HepG2 (cell line): Measurements from ENCODE around the gene C21orf58. TPM values are rescaled to one million over a fixed set of nuclear protein-coding genes. Genes with fewer than 3 reads are reported as not detected.

Source experiments
- DR1 ChIP-seq: sonication (generic); formaldehyde crosslinking; IDR thresholded peaks from 2 replicates; pipeline ENCODE4 v1.8.0; 2021; ENCODE audit warnings: mild to moderate bottlenecking, missing genetic modification reagents, inconsistent platforms
- ELF3 ChIP-seq: IDR thresholded peaks from 2 replicates; pipeline ENCODE4 v1.6.1; 2016; ENCODE audit warnings: missing genetic modification reagents, missing compliant biosample characterization
- GATA4 ChIP-seq: sonication (generic); IDR thresholded peaks from 2 replicates; pipeline ENCODE4 v1.6.1; 2016; ENCODE audit warnings: antibody characterized with exemption, low read depth, borderline replicate concordance
- HHEX ChIP-seq: IDR thresholded peaks from 2 replicates; pipeline ENCODE4 v1.6.1; 2016; ENCODE audit warnings: control low read depth
- MTF1 ChIP-seq: sonication (generic); formaldehyde crosslinking; IDR thresholded peaks from 2 replicates; pipeline ENCODE4 v1.5.0; 2020; ENCODE audit warnings: missing genetic modification reagents
- MXD4 ChIP-seq: IDR thresholded peaks from 2 replicates; pipeline ENCODE4 v1.6.1; 2016; ENCODE audit warnings: mild to moderate bottlenecking, missing biosample characterization, missing genetic modification reagents
- NFKB2 ChIP-seq: sonication (generic); formaldehyde crosslinking; IDR thresholded peaks from 2 replicates; pipeline ENCODE4 v1.4.0; 2020; ENCODE audit warnings: missing genetic modification reagents, borderline replicate concordance
- PRPF4 ChIP-seq: fragments of 200-400 bp; formaldehyde crosslinking; IDR thresholded peaks from 2 replicates; pipeline ENCODE4 v1.6.1; 2016; ENCODE audit warnings: low read length, low read depth; ENCODE audit not compliant: poor library complexity, severe bottlenecking
- ZBTB8A ChIP-seq: sonication (generic); formaldehyde crosslinking; IDR thresholded peaks from 2 replicates; pipeline ENCODE4 v1.4.0; 2020; ENCODE audit warnings: mild to moderate bottlenecking, low read depth, missing genetic modification reagents, borderline replicate concordance
- ZNF256 ChIP-seq: sonication (generic); formaldehyde crosslinking; conservative IDR thresholded peaks from 2 replicates; pipeline ENCODE4 v1.4.0; 2020; ENCODE audit warnings: missing genetic modification reagents
- ZNF441 ChIP-seq: sonication (generic); formaldehyde crosslinking; IDR thresholded peaks from 2 replicates; pipeline ENCODE4 v1.7.0; 2021; ENCODE audit warnings: missing genetic modification reagents, borderline replicate concordance
- ZNF562 ChIP-seq: sonication (generic); formaldehyde crosslinking; IDR thresholded peaks from 2 replicates; pipeline ENCODE4 v1.8.0; 2022; ENCODE audit warnings: missing genetic modification reagents, borderline replicate concordance
- ZNF746 ChIP-seq: sonication (generic); formaldehyde crosslinking; IDR thresholded peaks from 2 replicates; pipeline ENCODE4 v1.8.0; 2022; ENCODE audit warnings: mild to moderate bottlenecking, missing genetic modification reagents
- ZNF761 ChIP-seq: sonication (generic); formaldehyde crosslinking; conservative IDR thresholded peaks from 2 replicates; pipeline ENCODE4 v1.4.0; 2020; ENCODE audit warnings: mild to moderate bottlenecking, missing genetic modification reagents
- ZNF841 ChIP-seq: sonication (generic); formaldehyde crosslinking; IDR thresholded peaks from 2 replicates; pipeline ENCODE4 v1.8.1; 2023; ENCODE audit warnings: missing genetic modification reagents, borderline replicate concordance
- polyA plus RNA-seq, 8 experiments: library from polyadenylated mRNA; depleted of rRNA in 3 of 8; stranded (reverse) in 7 of 8; unstranded in 1 of 8; fragments of >200 nt; fragmentation: Illumina TruSeq in 4 of 8; extraction: Trizol in 4 of 8; gene quantifications; 2 replicates each; pipeline versions ENCODE4 v1.2.1 to v1.2.3, GENCODE V29; 2011 to 2016; ENCODE audit warnings: low read depth in 4 of 8, missing spikeins in 1 of 8, mixed read lengths in 1 of 8; ENCODE audit not compliant: insufficient read depth in 1 of 8
- total RNA-seq, 5 experiments: library from RNA; depleted of rRNA; stranded (reverse); fragments of >200 nt; fragmentation: Illumina TruSeq; extraction: Trizol; gene quantifications; 2 replicates each; pipeline ENCODE4 v1.2.3, GENCODE V29; 2016; ENCODE audit warnings: low read depth in 1 of 5
- TF ChIP-seq, protein P1 (sequence below): IDR thresholded peaks from 2 replicates; pipeline ENCODE4 v1.6.1; 2016; ENCODE audit warnings: missing genetic modification reagents, missing compliant biosample characterization
- TF ChIP-seq, protein P2 (sequence below): sonication (generic); formaldehyde crosslinking; IDR thresholded peaks from 2 replicates; pipeline ENCODE4 v1.8.1; 2023; ENCODE audit warnings: mild to moderate bottlenecking, missing genetic modification reagents
- TF ChIP-seq, protein P3 (sequence below): sonication (generic); formaldehyde crosslinking; IDR thresholded peaks from 2 replicates; pipeline ENCODE4 v1.5.1; 2020; ENCODE audit warnings: missing genetic modification reagents, mild to moderate bottlenecking, borderline replicate concordance
- TF ChIP-seq, protein P4 (sequence below): sonication (generic); formaldehyde crosslinking; IDR thresholded peaks from 2 replicates; pipeline ENCODE4 v1.4.0; 2020; ENCODE audit warnings: mild to moderate bottlenecking, missing genetic modification reagents

C21orf58 gene
- total and polyA plus RNA-seq, 2 of the 13 experiments (the other 11 are each of a cell fraction or from before 2014, with no cell fraction given), result 3.5 to 6.8 TPM

DNA sequence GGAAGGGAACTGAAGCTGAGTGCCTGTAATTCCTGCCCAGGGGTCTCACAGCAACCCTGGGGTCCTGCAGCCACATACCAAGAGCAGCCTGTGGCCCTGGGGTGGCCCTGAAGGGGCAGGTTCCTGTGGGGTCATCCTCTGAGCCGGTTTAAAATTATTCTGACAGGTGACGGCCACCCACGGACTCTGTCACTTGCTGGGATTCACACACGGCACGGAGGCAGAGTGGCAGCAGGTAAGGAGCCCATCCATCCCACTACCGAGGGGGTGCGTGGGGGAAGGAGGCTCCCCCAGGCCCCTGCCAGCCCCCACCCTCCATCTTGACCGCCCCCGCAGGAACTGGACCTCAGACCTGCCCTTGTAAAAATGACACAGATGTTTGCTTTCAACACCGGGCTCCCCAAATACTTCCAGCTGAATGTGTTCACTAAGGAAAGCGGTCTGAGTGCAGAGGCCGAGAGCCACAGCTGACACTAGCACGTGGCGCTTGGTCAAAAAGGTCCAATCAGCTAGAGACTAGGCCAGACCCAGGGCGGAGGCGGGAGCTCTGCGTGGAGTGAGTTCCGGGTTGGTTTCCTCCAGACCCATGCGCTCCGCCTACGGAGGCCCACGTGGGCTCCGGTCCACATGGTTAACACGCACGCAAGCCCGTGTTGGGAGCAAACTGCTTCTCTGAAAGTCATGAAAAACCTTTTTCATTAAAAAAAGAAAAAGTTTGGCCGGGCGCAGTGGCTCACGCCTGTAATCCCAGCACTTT lies 27.5 kb downstream of the C21orf58 start (continued):
- TF ChIP-seq ZNF256 (CRISPR knock-in tag) (no peak), ZBTB8A (no peak), MTF1 (CRISPR knock-in tag) (no peak), HHEX (CRISPR knock-in tag) (no peak), DR1 (CRISPR knock-in tag) (no peak; the same call in 1 of the 2 replicates), ZNF761 (CRISPR knock-in tag) (no peak), PRPF4 (no peak), GATA4 (no peak), ZNF746 (CRISPR knock-in tag) (no peak), ZNF441 (CRISPR knock-in tag) (peak; percentile 46; the same call in 1 of the 2 replicates), ZNF841 (CRISPR knock-in tag) (no peak), MXD4 (CRISPR knock-in tag) (peak; percentile 91), NFKB2 (CRISPR knock-in tag) (no peak), ZNF562 (CRISPR knock-in tag) (no peak), ELF3 (CRISPR knock-in tag) (peak; percentile 69)
- TF ChIP-seq, protein P1, sequence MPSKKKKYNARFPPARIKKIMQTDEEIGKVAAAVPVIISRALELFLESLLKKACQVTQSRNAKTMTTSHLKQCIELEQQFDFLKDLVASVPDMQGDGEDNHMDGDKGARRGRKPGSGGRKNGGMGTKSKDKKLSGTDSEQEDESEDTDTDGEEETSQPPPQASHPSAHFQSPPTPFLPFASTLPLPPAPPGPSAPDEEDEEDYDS (CRISPR knock-in tag), result peak; percentile 74
- TF ChIP-seq, protein P2, sequence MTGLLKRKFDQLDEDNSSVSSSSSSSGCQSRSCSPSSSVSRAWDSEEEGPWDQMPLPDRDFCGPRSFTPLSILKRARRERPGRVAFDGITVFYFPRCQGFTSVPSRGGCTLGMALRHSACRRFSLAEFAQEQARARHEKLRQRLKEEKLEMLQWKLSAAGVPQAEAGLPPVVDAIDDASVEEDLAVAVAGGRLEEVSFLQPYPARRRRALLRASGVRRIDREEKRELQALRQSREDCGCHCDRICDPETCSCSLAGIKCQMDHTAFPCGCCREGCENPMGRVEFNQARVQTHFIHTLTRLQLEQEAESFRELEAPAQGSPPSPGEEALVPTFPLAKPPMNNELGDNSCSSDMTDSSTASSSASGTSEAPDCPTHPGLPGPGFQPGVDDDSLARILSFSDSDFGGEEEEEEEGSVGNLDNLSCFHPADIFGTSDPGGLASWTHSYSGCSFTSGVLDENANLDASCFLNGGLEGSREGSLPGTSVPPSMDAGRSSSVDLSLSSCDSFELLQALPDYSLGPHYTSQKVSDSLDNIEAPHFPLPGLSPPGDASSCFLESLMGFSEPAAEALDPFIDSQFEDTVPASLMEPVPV, result peak; percentile 59; the same call in 1 of the 2 replicates
- TF ChIP-seq, protein P3, sequence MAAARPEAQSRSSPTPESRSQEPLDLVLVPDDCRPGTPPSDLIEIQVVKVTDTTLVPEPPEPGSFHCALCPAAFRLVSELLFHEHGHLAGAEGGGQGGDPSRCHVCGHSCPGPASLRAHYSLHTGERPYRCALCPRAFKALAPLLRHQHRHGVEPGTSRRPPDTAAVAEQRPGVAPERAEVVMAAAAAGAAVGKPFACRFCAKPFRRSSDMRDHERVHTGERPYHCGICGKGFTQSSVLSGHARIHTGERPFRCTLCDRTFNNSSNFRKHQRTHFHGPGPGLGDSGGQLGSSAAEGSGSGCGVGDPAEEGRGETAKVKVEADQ (CRISPR knock-in tag), result 0 out of 2 replicates have a peak, but pooled peaks have one; percentile 39
- TF ChIP-seq, protein P4, sequence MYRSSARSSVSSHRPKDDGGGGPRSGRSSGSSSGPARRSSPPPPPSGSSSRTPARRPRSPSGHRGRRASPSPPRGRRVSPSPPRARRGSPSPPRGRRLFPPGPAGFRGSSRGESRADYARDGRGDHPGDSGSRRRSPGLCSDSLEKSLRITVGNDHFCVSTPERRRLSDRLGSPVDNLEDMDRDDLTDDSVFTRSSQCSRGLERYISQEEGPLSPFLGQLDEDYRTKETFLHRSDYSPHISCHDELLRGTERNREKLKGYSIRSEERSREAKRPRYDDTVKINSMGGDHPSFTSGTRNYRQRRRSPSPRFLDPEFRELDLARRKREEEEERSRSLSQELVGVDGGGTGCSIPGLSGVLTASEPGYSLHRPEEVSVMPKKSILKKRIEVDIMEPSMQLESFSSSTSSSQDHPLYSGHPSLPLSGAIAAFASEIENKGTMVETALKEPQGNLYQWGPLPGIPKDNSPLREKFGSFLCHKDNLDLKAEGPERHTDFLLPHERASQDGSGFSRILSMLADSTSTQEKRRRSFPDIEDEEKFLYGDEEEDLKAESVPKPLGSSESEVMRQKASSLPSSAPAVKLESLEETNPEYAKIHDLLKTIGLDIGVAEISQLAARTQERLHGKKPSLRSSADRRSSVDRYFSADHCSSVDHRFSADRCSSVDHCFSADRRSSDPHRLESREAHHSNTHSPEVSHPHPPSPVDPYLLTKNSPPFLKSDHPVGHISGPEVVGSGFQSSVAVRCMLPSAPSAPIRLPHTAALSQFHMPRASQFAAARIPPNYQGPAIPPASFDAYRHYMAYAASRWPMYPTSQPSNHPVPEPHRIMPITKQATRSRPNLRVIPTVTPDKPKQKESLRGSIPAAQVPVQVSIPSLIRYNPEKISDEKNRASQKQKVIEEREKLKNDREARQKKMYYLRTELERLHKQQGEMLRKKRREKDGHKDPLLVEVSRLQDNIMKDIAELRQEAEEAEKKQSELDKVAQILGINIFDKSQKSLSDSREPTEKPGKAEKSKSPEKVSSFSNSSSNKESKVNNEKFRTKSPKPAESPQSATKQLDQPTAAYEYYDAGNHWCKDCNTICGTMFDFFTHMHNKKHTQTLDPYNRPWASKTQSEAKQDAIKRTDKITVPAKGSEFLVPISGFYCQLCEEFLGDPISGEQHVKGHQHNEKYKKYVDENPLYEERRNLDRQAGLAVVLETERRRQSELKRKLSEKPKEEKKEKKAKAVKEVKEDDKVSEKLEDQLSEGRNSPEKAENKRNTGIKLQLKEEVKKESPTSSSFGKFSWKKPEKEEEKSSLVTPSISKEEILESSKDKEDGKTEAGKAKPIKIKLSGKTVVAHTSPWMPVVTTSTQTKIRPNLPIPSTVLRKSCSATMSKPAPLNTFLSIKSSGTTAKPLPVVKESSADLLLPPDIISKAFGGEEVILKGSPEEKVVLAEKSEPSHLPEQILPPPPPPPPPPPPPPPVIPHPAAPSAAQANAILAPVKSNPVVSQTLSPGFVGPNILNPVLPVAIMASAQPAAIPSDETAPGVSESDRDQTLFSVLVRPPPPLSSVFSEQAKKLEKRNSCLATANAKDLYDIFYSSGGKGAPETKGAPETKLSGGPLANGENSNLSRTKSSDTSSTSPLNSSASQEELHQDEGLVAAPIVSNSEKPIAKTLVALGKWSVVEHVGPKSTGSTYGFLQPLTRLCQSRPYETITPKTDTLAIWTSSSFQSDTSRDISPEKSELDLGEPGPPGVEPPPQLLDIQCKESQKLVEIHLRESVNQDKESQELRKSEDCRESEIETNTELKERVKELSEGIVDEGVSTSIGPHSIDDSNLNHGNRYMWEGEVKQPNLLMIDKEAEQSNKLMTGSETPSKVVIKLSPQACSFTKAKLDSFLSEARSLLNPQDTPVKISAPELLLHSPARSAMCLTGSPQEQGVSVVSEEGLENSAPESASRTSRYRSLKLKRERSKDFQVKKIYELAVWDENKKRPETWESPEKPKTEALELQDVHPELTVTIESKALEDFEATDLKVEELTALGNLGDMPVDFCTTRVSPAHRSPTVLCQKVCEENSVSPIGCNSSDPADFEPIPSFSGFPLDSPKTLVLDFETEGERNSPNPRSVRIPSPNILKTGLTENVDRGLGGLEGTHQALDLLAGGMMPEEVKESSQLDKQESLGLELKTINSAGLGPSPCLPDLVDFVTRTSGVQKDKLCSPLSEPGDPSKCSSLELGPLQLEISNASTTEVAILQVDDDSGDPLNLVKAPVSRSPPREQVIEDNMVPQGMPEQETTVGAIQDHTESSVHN (CRISPR knock-in tag), result no peak
